ENCODE results near the gene FIBP.

FIBP gene

GRCh38 chr11:65887723-65888162, 528 bp downstream of the FIBP start:
- no peak for DNase-seq

- DNase-seq, result peak in 1 of 3 experiments; percentile 44
Observed at GRCh38 chr11:65886826-65887722, 1.2 kb downstream of the FIBP start.

GRCh38 chr11:65885808-65886536, 2.3 kb downstream of the FIBP start:
- DNase-seq, result no peak

- DNase-seq, result no peak
Observed at GRCh38 chr11:65885231-65885630, 3.0 kb downstream of the FIBP start.

- peak; percentile 60 to 86 (median 70) for DNase-seq
Observed at GRCh38 chr11:65884716-65885092, 3.6 kb downstream of the FIBP start.

- DNase-seq, result no peak
Observed at GRCh38 chr11:65883786-65884715, 4.2 kb downstream of the FIBP start.

GRCh38 chr11:65883058-65883761, 5.1 kb downstream of the FIBP start:
- DNase-seq, result no peak

GRCh38 chr11:65882120-65883057, 5.9 kb downstream of the FIBP start:
- DNase-seq, result no peak

GRCh38 chr11:65880844-65881421, 7.3 kb downstream of the FIBP start:
- no peak for DNase-seq

GRCh38 chr11:65880027-65880426, 8.2 kb downstream of the FIBP start:
- DNase-seq, result no peak

GRCh38 chr11:65879617-65880016, 8.7 kb downstream of the FIBP start, which contains the start of gene CTSW:
Gene CTSW (plus strand): TSS chr11:65879837. CDS start chr11:65879855, 18 bp downstream.
- no peak for DNase-seq

GRCh38 chr11:65873318-65874156, 14.7 kb downstream of the FIBP start:
- DNase-seq, result peak; percentile 91 to 97 (median 96)

- no peak for DNase-seq
Observed at GRCh38 chr11:65872586-65873317, 15.5 kb downstream of the FIBP start, which contains the start of gene EFEMP2. Gene EFEMP2 (minus strand): TSS chr11:65872800. CDS start chr11:65872354, 446 bp downstream.

- no peak for DNase-seq
Observed at GRCh38 chr11:65871811-65872548, 16.3 kb downstream of the FIBP start.

- DNase-seq, result peak; percentile 33 to 65 (median 63)
Observed at GRCh38 chr11:65870706-65871681, 17.3 kb downstream of the FIBP start.

- no peak for DNase-seq
Observed at GRCh38 chr11:65870307-65870658, 18.0 kb downstream of the FIBP start.

Measured in NCI-H1417 (cell line).